GM19468 (cell line): Measurements from ENCODE around the gene ST8SIA1.

Experiments used
- ATAC-seq: cut with Tn5 transposase; IDR thresholded peaks from one replicate; pipeline ENCODE4 v1.9.1; 2021; ENCODE audit warnings: mild to moderate bottlenecking, moderate library complexity, moderate number of reproducible peaks; ENCODE audit not compliant: unreplicated experiment; ENCODE audit errors: extremely low read depth

ST8SIA1 gene

GRCh38 chr12:22250762-22251161 lies 83.7 kb downstream of the ST8SIA1 start:
- ATAC-seq = no peak

GRCh38 chr12:22248571-22249115 lies 85.9 kb downstream of the ST8SIA1 start:
- ATAC-seq = no peak

GRCh38 chr12:22248121-22248520 lies 86.4 kb downstream of the ST8SIA1 start:
- no peak for ATAC-seq

- ATAC-seq = no peak
Measured at GRCh38 chr12:22246217-22246846, 88.2 kb downstream of the ST8SIA1 start.

- no peak for ATAC-seq
Measured at GRCh38 chr12:22242726-22243125, 91.8 kb downstream of the ST8SIA1 start.

- no peak for ATAC-seq
Measured at GRCh38 chr12:22238211-22238610, 96.3 kb downstream of the ST8SIA1 start.

GRCh38 chr12:22234561-22234960 lies 99.9 kb downstream of the ST8SIA1 start:
- ATAC-seq = no peak

GRCh38 chr12:22231836-22232235 lies 102.7 kb downstream of the ST8SIA1 start:
- no peak for ATAC-seq

- no peak for ATAC-seq
Measured at GRCh38 chr12:22231078-22231477, 103.4 kb downstream of the ST8SIA1 start.

- no peak for ATAC-seq
Measured at GRCh38 chr12:22230280-22230794, 104.2 kb downstream of the ST8SIA1 start.

GRCh38 chr12:22229652-22230279 lies 104.7 kb downstream of the ST8SIA1 start:
- ATAC-seq = no peak

GRCh38 chr12:22228022-22228875 lies 106.3 kb downstream of the ST8SIA1 start:
- ATAC-seq = no peak

GRCh38 chr12:22223356-22223755 lies 111.2 kb downstream of the ST8SIA1 start:
- no peak for ATAC-seq

GRCh38 chr12:22217556-22217955 lies 117.0 kb downstream of the ST8SIA1 start:
- no peak for ATAC-seq

- ATAC-seq = no peak
Measured at GRCh38 chr12:22215467-22216253, 118.8 kb downstream of the ST8SIA1 start.

GRCh38 chr12:22211128-22211527 lies 123.4 kb downstream of the ST8SIA1 start:
- no peak for ATAC-seq

GRCh38 chr12:22209422-22209821 lies 125.1 kb downstream of the ST8SIA1 start:
- ATAC-seq = no peak

- no peak for ATAC-seq
Measured at GRCh38 chr12:22206111-22206728, 128.3 kb downstream of the ST8SIA1 start.

- ATAC-seq = no peak
Measured at GRCh38 chr12:22204391-22204790, 130.1 kb downstream of the ST8SIA1 start.
